ENCODE data around the gene ALKBH2. TPM values are rescaled to one million over a fixed set of nuclear protein-coding genes. Genes with fewer than 3 reads are reported as not detected.
"Not testable (repeated sequence)": the region's sequence is repeated elsewhere in the genome, so short reads cannot be mapped to it uniquely, and the experiment has no call there.

ALKBH2 gene
- total RNA-seq, 1 donor from 2014 or later: 36.8 TPM

DNA sequence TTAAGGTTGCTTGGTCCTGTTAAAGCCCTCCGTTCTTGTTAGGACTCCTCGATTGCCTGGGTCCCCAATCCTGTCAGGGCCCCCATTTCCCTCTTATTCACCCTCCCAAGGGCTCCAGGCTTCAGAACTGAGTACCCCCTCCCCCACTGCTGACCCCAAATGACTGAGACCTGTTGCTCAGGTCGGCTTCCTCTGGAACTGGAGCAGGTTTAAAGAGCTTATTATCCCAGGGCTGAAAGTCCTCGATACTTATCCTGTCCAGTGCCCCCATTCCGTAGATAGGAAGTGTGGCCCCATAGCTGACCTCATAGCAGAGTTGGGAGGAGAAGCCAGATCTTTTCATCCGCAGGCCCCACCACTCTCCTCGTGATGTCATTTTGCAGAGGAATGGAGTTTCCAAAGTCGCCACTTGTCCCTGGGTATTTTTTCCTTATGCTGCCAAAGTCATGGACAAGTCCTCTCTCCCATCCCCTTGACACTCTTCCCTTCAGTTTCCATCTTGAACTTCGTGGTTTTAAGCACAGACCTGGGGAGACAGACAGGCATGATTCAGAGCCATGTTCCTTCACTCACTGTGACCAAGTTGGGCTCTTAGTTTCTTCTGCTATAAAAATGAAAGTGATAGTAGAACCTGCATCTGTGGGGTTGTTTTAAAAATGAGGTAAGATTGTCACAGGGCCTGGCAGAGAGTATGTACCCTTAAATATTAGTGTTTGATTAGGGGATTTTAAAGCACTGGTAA lies 39.7 kb downstream of the ALKBH2 start:
- Histone ChIP-seq H3K36me3 (ENCODE audit: control insufficient read depth, insufficient read depth, low read length) (no peaks in the 10 kb centered on the region), H3K4me3 (ENCODE audit: low read depth, low read length) (peak overlapping the region; percentile 47), H3K27me3 (ENCODE audit: control insufficient read depth, insufficient read depth, low read length) (no peaks in the 10 kb centered on the region)
- TF ChIP-seq, protein P1, sequence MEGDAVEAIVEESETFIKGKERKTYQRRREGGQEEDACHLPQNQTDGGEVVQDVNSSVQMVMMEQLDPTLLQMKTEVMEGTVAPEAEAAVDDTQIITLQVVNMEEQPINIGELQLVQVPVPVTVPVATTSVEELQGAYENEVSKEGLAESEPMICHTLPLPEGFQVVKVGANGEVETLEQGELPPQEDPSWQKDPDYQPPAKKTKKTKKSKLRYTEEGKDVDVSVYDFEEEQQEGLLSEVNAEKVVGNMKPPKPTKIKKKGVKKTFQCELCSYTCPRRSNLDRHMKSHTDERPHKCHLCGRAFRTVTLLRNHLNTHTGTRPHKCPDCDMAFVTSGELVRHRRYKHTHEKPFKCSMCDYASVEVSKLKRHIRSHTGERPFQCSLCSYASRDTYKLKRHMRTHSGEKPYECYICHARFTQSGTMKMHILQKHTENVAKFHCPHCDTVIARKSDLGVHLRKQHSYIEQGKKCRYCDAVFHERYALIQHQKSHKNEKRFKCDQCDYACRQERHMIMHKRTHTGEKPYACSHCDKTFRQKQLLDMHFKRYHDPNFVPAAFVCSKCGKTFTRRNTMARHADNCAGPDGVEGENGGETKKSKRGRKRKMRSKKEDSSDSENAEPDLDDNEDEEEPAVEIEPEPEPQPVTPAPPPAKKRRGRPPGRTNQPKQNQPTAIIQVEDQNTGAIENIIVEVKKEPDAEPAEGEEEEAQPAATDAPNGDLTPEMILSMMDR (IDR thresholded peaks at IDR 0.05; ENCODE audit: insufficient read depth, low read length, poor library complexity, severe bottlenecking): no peak
- DNase-seq (ENCODE audit: low read depth): no peak

DNA sequence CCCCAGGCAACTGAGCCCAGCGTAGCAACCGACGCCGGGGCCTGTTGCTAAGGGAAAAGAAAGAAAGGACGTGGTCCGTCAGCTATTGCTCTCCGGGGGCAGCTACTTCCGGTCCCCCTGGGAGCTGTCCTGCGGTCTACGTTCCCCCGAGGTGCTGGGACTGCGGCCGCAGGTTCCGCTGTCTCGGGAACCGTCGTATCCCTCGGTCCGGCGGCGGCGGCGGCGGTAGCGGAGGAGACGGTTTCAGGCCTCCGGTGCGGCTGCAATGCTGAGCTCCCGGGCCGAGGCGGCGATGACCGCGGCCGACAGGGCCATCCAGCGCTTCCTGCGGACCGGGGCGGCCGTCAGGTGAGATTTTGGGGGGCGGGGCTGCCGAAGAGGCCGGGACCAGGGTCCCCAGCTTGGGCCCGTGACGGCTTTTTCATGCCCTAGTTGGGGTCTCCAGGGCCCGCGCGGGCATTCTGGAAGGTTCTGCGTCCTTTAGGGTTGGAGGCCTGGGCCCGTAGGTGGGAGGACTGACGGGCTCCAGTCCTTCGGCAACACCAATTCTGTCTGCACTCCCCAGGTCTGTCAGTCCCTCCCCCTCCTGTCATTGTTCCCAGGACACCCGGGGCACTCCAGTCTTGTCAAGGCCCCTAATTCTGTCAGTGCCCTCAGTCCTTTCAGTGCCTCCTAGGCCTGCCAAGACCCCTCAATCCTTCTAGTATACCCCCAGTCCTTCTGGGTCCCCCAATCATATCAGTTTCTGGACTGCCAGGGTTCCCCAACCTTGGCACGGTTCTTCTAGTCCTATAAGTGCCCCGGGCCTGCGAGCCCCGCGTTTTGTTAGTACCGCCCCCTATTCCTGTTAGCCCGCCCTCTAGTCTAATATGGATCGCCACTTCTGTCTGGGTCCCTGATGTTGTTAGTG lies 40.6 kb downstream of the ALKBH2 start, which contains the start of gene USP30:
USP30 (plus strand) TSS at position 163 of the 910 bp plus-strand sequence; CDS start at position 266, 103 bp downstream.
- TF ChIP-seq, protein P1 (IDR thresholded peaks at IDR 0.05; ENCODE audit: insufficient read depth, low read length, poor library complexity, severe bottlenecking): no peak
- peak; percentile 19 for DNase-seq (ENCODE audit: low read depth)
- Histone ChIP-seq H3K4me3 (ENCODE audit: low read depth, low read length) (peak within 1 kb of the TSS; percentile 47), H3K27me3 (ENCODE audit: control insufficient read depth, insufficient read depth, low read length) (no peaks in the 10 kb centered on the region), H3K36me3 (ENCODE audit: control insufficient read depth, insufficient read depth, low read length) (no peaks in the 10 kb centered on the region)

DNA sequence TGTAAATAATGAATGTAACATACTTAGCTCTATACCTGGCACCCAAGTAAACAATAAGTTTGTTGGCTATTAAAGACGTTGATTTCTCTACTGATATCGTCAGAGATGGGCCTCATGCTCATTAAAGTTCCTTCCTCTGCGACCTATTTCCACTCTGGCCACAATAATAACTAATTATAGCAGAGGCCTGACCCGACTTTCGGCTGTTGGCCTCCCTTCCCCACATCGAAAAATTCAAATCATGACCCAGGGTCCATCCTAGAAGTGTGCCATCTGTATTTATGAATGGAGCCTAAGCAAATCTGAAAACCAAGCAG lies 41.2 kb downstream of the ALKBH2 start:
- no peaks in the 10 kb centered on the region for H3K36me3 ChIP-seq (ENCODE audit: control insufficient read depth, insufficient read depth, low read length)
- H3K4me3 ChIP-seq (ENCODE audit: low read depth, low read length): peak overlapping the region; percentile 47
- TF ChIP-seq, protein P1 (IDR thresholded peaks at IDR 0.05; ENCODE audit: insufficient read depth, low read length, poor library complexity, severe bottlenecking): no peak
- H3K27me3 ChIP-seq (ENCODE audit: control insufficient read depth, insufficient read depth, low read length): no peaks in the 10 kb centered on the region
- no peak for DNase-seq (ENCODE audit: low read depth)

DNA sequence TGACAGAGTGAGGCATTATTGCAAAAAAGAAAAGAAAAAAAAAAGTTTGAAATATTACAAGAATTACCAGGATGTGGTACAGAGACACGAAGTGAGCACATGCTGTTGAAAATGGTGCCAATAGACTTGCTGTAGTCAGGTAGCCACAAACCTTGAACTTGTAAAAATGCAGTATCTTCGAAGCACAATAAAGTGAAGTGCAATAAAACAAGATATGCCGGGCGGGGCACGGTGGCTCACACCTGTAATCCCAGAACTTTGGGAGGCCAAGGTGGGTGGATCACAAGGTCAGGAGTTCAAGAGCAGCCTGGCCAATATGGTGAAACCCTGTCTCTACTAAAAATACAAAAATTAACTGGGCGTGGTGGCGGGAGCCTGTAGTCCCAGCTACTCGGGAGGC lies 43.5 kb downstream of the ALKBH2 start:
- not testable (repeated sequence) for H3K4me3 ChIP-seq (ENCODE audit: low read depth, low read length); DNase-seq (ENCODE audit: low read depth); H3K27me3 ChIP-seq (ENCODE audit: control insufficient read depth, insufficient read depth, low read length); H3K36me3 ChIP-seq (ENCODE audit: control insufficient read depth, insufficient read depth, low read length)

DNA sequence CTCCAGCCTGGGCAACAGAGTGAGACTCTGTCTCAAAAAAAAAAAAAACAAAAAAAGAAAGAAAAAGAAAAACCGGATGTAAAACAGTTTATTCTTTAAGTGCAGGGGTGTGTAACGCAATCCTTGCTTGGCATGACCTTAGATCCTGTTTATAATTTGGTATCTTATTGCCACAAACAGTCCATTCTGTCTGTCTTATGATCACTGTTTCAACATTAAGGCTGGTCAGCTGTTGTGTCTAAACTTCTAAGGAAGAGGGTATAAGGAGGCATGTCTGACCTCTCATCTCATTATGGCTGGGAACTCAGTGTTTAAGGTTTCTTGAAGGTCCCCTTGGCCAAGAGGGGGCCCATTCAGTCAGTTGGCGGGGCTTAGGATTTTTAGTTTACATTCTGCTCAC lies 44.6 kb downstream of the ALKBH2 start:
- H3K4me3 ChIP-seq (ENCODE audit: low read depth, low read length); H3K36me3 ChIP-seq (ENCODE audit: control insufficient read depth, insufficient read depth, low read length); H3K27me3 ChIP-seq (ENCODE audit: control insufficient read depth, insufficient read depth, low read length); DNase-seq (ENCODE audit: low read depth): not testable (repeated sequence)

DNA sequence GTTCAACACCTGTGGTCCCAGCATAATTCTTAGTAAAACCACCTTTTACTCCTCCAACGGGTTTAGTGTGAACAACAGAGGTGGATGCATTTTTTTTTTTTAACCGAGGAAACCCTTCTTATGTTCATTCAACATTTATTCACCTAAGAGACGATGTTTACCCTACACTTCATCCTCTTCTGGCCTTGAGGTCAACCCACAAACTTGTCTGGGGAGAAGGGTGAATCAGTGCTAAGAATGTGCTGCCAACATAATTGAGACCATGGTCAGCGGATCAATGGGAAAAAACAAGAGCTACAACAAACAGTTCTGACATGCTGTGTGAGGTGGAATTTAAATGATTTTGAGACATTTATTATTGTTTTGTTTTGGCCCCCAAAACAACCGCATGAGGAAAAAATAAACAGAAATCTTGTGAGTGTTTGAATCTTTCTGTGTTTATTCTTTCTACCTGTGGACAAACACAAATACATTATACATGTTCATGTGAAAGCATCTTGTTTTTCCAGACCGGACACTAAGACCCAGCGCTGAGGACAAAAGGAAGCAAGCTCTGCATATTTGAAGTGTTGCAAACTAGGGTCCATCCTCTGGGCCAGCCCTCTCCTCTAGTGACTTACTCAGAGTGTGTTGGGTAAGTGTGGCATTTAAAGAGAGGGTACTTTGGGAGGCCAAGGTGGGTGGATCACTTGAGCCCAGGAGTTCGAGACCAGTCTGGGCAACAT lies 46.0 kb downstream of the ALKBH2 start:
- DNase-seq (ENCODE audit: low read depth): no peak
- H3K4me3 ChIP-seq (ENCODE audit: low read depth, low read length): no peak overlapping the region
- no peaks in the 10 kb centered on the region for H3K36me3 ChIP-seq (ENCODE audit: control insufficient read depth, insufficient read depth, low read length)
- TF ChIP-seq, protein P1 (IDR thresholded peaks at IDR 0.05; ENCODE audit: insufficient read depth, low read length, poor library complexity, severe bottlenecking): no peak
- H3K27me3 ChIP-seq (ENCODE audit: control insufficient read depth, insufficient read depth, low read length): no peaks in the 10 kb centered on the region
